ENCODE data around the gene ATP10A.

DNA sequence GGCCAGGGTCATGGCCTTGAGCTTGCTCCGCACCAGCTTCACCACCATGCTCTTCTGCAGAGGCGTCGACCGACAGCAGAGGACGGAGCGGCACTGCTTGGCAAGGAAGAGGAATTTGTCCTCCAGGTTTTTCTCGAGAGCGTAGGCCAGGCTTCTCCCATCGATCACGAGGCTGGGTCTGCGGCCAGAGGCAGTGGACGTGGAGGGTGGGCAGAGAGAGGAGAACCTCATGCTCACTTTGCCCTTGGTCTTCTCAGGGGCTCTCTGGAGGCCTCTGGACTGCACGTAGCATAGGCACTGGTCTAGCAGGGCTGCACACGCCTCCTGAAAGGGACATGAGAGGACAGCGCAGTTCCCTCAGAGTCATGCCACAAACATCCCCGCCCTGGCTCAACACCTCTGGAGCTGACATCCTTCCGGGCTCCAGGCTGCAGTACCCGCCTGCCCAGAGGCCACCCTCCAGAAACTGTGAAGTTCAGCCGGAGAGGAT lies 168.3 kb downstream of the ATP10A start:
- TF ChIP-seq ZNF263 (CRISPR knock-in tag; IDR thresholded peaks at IDR 0.05; ENCODE audit: borderline replicate concordance) (no peak), POLR2AphosphoS5 (IDR thresholded peaks at IDR 0.05; ENCODE audit: control insufficient read depth, insufficient read depth, low read depth, low read length) (no peak), TEAD1 (CRISPR knock-in tag; IDR thresholded peaks at IDR 0.05) (no peak), CHD2 (IDR thresholded peaks at IDR 0.05; ENCODE audit: low read depth, low read length) (no peak), ZNF232 (CRISPR knock-in tag; IDR thresholded peaks at IDR 0.05) (no peak), RHOXF2B (CRISPR knock-in tag; conservative IDR thresholded peaks at IDR 0.05) (no peak), RAD21 (CRISPR knock-in tag; conservative IDR thresholded peaks at IDR 0.05 in 1 of 2, IDR thresholded peaks at IDR 0.05 in 1 of 2) (no peak), TCF7L2 (IDR thresholded peaks at IDR 0.05; ENCODE audit: low read depth, low read length) (no peak)
- TF ChIP-seq, protein P1, sequence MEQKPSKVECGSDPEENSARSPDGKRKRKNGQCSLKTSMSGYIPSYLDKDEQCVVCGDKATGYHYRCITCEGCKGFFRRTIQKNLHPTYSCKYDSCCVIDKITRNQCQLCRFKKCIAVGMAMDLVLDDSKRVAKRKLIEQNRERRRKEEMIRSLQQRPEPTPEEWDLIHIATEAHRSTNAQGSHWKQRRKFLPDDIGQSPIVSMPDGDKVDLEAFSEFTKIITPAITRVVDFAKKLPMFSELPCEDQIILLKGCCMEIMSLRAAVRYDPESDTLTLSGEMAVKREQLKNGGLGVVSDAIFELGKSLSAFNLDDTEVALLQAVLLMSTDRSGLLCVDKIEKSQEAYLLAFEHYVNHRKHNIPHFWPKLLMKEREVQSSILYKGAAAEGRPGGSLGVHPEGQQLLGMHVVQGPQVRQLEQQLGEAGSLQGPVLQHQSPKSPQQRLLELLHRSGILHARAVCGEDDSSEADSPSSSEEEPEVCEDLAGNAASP (IDR thresholded peaks at IDR 0.05), result no peak
- TF ChIP-seq, protein P2, sequence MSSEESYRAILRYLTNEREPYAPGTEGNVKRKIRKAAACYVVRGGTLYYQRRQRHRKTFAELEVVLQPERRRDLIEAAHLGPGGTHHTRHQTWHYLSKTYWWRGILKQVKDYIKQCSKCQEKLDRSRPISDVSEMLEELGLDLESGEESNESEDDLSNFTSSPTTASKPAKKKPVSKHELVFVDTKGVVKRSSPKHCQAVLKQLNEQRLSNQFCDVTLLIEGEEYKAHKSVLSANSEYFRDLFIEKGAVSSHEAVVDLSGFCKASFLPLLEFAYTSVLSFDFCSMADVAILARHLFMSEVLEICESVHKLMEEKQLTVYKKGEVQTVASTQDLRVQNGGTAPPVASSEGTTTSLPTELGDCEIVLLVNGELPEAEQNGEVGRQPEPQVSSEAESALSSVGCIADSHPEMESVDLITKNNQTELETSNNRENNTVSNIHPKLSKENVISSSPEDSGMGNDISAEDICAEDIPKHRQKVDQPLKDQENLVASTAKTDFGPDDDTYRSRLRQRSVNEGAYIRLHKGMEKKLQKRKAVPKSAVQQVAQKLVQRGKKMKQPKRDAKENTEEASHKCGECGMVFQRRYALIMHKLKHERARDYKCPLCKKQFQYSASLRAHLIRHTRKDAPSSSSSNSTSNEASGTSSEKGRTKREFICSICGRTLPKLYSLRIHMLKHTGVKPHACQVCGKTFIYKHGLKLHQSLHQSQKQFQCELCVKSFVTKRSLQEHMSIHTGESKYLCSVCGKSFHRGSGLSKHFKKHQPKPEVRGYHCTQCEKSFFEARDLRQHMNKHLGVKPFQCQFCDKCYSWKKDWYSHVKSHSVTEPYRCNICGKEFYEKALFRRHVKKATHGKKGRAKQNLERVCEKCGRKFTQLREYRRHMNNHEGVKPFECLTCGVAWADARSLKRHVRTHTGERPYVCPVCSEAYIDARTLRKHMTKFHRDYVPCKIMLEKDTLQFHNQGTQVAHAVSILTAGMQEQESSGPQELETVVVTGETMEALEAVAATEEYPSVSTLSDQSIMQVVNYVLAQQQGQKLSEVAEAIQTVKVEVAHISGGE (CRISPR knock-in tag; IDR thresholded peaks at IDR 0.05), result no peak
- TF ChIP-seq, protein P3, sequence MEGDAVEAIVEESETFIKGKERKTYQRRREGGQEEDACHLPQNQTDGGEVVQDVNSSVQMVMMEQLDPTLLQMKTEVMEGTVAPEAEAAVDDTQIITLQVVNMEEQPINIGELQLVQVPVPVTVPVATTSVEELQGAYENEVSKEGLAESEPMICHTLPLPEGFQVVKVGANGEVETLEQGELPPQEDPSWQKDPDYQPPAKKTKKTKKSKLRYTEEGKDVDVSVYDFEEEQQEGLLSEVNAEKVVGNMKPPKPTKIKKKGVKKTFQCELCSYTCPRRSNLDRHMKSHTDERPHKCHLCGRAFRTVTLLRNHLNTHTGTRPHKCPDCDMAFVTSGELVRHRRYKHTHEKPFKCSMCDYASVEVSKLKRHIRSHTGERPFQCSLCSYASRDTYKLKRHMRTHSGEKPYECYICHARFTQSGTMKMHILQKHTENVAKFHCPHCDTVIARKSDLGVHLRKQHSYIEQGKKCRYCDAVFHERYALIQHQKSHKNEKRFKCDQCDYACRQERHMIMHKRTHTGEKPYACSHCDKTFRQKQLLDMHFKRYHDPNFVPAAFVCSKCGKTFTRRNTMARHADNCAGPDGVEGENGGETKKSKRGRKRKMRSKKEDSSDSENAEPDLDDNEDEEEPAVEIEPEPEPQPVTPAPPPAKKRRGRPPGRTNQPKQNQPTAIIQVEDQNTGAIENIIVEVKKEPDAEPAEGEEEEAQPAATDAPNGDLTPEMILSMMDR (IDR thresholded peaks at IDR 0.05 in 2 of 3, conservative IDR thresholded peaks at IDR 0.05 in 1 of 3; ENCODE audit: insufficient read depth in 2 of 3, low read depth in 1 of 3, low read length in 3 of 3), result no peak
- TF ChIP-seq, protein P4, sequence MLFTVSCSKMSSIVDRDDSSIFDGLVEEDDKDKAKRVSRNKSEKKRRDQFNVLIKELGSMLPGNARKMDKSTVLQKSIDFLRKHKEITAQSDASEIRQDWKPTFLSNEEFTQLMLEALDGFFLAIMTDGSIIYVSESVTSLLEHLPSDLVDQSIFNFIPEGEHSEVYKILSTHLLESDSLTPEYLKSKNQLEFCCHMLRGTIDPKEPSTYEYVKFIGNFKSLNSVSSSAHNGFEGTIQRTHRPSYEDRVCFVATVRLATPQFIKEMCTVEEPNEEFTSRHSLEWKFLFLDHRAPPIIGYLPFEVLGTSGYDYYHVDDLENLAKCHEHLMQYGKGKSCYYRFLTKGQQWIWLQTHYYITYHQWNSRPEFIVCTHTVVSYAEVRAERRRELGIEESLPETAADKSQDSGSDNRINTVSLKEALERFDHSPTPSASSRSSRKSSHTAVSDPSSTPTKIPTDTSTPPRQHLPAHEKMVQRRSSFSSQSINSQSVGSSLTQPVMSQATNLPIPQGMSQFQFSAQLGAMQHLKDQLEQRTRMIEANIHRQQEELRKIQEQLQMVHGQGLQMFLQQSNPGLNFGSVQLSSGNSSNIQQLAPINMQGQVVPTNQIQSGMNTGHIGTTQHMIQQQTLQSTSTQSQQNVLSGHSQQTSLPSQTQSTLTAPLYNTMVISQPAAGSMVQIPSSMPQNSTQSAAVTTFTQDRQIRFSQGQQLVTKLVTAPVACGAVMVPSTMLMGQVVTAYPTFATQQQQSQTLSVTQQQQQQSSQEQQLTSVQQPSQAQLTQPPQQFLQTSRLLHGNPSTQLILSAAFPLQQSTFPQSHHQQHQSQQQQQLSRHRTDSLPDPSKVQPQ (CRISPR knock-in tag; IDR thresholded peaks at IDR 0.05; ENCODE audit: borderline replicate concordance), result no peak
